ENCODE data around the gene CFAP100.

CFAP100 gene

GRCh38 chr3:126370055-126370454 lies 24.7 kb upstream of the CFAP100 start:
- no peak for TF ChIP-seq CREB1 (IDR thresholded peaks at IDR 0.05; ENCODE audit: low read depth)
- TF ChIP-seq ZBTB7A (IDR thresholded peaks at IDR 0.05; ENCODE audit: low read depth): no peak
- no peak for TF ChIP-seq TEAD4 (IDR thresholded peaks at IDR 0.05)
- TF ChIP-seq EP300 (IDR thresholded peaks at IDR 0.05; ENCODE audit: borderline replicate concordance): no peak
- TF ChIP-seq FOXM1 (IDR thresholded peaks at IDR 0.05; ENCODE audit: borderline replicate concordance, low read depth): no peak
- no peak for TF ChIP-seq RAD21 (IDR thresholded peaks at IDR 0.05; ENCODE audit: low read depth)
- TF ChIP-seq REST (IDR thresholded peaks at IDR 0.05; ENCODE audit: low read depth): no peak
- TF ChIP-seq MAX (IDR thresholded peaks at IDR 0.05): no peak
- TF ChIP-seq USF1 (IDR thresholded peaks at IDR 0.05): no peak
- no peak for TF ChIP-seq CEBPB (IDR thresholded peaks at IDR 0.05)
- TF ChIP-seq NFIC (IDR thresholded peaks at IDR 0.05): no peak
- no peak for TF ChIP-seq YY1 (IDR thresholded peaks at IDR 0.05; ENCODE audit: low read depth)
- no peak for TF ChIP-seq EGR1 (IDR thresholded peaks at IDR 0.05)
- no peak for TF ChIP-seq TCF12 (IDR thresholded peaks at IDR 0.05; ENCODE audit: low read depth)
- no peak for TF ChIP-seq TAF1 (IDR thresholded peaks at IDR 0.05; ENCODE audit: low read depth)

GRCh38 chr3:126370606-126371005 lies 24.1 kb upstream of the CFAP100 start:
- TF ChIP-seq CEBPB (IDR thresholded peaks at IDR 0.05) (no peak), TCF12 (IDR thresholded peaks at IDR 0.05; ENCODE audit: low read depth) (no peak), MAX (IDR thresholded peaks at IDR 0.05) (no peak), USF1 (IDR thresholded peaks at IDR 0.05) (no peak), FOXM1 (IDR thresholded peaks at IDR 0.05; ENCODE audit: borderline replicate concordance, low read depth) (no peak), NFIC (IDR thresholded peaks at IDR 0.05) (no peak), RAD21 (IDR thresholded peaks at IDR 0.05; ENCODE audit: low read depth) (no peak), CREB1 (IDR thresholded peaks at IDR 0.05; ENCODE audit: low read depth) (no peak), ZBTB7A (IDR thresholded peaks at IDR 0.05; ENCODE audit: low read depth) (no peak), YY1 (IDR thresholded peaks at IDR 0.05; ENCODE audit: low read depth) (no peak), TEAD4 (IDR thresholded peaks at IDR 0.05) (no peak), EP300 (IDR thresholded peaks at IDR 0.05; ENCODE audit: borderline replicate concordance) (no peak), REST (IDR thresholded peaks at IDR 0.05; ENCODE audit: low read depth) (no peak), TAF1 (IDR thresholded peaks at IDR 0.05; ENCODE audit: low read depth) (no peak)

- TF ChIP-seq YY1 (IDR thresholded peaks at IDR 0.05; ENCODE audit: low read depth): no peak
These were observed 23.5 kb upstream of the CFAP100 start for GRCh38 chr3:126371096-126371705.

- TF ChIP-seq RAD21 (IDR thresholded peaks at IDR 0.05; ENCODE audit: low read depth): peak; percentile 15; the same call in 1 of the 2 replicates
- TF ChIP-seq TCF12 (IDR thresholded peaks at IDR 0.05; ENCODE audit: low read depth): no peak
These were observed 22.1 kb upstream of the CFAP100 start for GRCh38 chr3:126372413-126373145.

- TF ChIP-seq TAF1 (IDR thresholded peaks at IDR 0.05; ENCODE audit: low read depth) (no peak), USF1 (IDR thresholded peaks at IDR 0.05) (no peak), FOXM1 (IDR thresholded peaks at IDR 0.05; ENCODE audit: borderline replicate concordance, low read depth) (no peak), EP300 (IDR thresholded peaks at IDR 0.05; ENCODE audit: borderline replicate concordance) (no peak), NFIC (IDR thresholded peaks at IDR 0.05) (no peak), REST (IDR thresholded peaks at IDR 0.05; ENCODE audit: low read depth) (no peak), TCF12 (IDR thresholded peaks at IDR 0.05; ENCODE audit: low read depth) (no peak), ZBTB7A (IDR thresholded peaks at IDR 0.05; ENCODE audit: low read depth) (no peak)
These were observed 21.5 kb upstream of the CFAP100 start for GRCh38 chr3:126373146-126373613.

Measured in Ishikawa (cell line).